ENCODE results near the gene SLC13A2.

DNA sequence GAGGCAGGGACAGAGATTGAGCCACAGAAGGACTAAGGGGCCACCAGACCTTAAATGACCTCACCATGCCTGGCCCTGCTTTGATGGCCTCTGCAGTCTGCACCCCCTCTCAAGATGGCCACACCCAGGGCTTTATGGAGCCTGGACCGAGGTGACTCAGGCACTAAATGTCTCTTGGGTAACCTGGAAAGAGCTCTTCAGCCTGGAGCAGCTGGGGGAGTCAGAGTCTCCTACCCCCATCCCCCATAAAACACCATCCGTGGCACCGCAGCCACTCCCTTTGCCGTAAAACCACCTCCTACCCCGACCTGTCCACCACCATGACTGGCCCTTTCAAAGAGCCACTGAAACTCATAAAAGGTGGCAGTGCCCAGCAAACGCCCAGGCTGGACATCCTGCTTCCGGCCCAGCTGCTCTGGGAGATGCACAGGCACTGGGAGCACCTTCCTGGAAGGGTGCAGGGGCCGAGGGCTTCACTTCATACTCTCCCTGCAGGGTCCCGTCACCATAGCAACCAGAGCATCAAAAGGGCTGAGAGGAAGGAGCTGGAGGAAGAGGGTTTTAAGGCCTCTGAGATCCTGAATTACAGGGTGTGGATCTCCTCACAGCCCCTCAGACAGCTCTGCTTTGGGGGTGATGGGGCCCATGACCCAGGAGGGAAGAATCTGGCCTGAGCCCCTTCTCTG lies 55.0 kb downstream of the SLC13A2 start:
- TF ChIP-seq POLR2A (IDR thresholded peaks at IDR 0.05; ENCODE audit: low read length) (no peak), GATA1 (IDR thresholded peaks at IDR 0.05; ENCODE audit: low read depth, low read length) (no peak)
